Left kidney (tissue), 2 donors: ENCODE measurements around the gene FSD1. TPM values are rescaled to one million over a fixed set of nuclear protein-coding genes. Genes with fewer than 3 reads are reported as not detected.
"Not testable (repeated sequence)": the region's sequence is repeated elsewhere in the genome, so short reads cannot be mapped to it uniquely, and the experiment has no call there.

Source experiments
- DNase-seq: peaks from one replicate; pipeline ENCODE4 v3.0.0-alpha.2; 2013
- polyA plus RNA-seq: library from polyadenylated mRNA; unstranded; fragments of 120-200 nt; gene quantifications from one replicate; pipeline ENCODE4 v1.2.1, GENCODE V29; 2013; ENCODE audit not compliant: insufficient read length

The FSD1 gene
- polyA plus RNA-seq, 1 donor, result 7.2 TPM

DNA sequence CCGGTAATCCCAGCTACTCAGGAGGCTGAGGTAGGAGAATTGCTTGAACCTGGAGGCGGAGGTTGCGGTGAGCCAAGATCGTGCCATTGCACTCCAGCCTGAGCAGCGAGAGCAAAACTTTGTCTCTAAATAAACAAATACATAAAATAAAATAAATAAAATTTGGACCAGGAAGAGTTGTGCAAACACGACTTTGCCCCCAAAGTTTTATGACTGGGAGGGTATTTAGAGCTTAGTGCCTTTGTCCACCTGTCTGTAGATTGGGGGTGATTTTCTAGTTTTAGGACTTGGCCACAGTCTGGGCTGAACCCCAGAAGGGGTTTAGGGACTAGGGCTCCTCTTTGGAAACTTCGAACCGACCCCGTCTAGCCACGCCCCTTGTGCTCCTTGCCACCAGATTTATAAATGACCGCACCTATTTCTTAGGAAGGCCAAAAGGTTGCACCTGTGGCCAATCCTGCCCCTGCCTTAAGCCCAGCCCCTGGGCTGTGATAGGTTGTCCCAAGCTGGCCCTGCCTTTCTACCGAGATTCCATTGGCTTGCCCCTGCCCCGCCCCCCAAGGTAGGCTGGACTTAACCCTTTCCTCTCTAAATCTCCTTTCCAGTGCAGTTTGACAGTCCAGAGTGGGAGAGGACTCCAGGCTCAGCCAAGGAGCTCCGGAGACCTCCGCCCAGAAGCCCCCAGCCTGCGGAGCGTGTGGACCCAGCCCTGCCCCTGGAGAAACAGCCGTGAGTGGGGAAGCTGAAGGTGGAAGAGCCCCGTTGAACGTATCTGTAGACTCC lies 20.0 kb upstream of the FSD1 start:
- DNase-seq, result no peak

DNA sequence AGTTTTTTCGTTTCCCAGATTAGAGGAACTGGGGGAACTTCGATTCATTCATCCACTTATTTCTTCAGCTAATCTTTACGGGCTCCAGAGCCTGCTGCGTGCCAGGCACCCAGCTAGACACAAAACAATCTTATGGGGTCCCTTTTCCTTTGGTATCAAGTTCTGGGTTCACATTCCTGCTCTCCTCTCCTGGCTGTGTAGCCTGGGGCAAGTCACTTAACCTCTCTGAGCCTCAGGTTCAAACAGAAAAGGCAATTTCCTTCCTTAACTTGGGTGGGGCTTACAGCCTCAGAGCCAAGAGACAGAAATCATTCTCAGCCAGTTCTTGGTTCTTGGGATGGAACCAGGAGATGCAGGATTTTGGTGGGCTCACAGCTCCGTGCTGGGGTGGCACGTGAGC lies 19.4 kb upstream of the FSD1 start:
- DNase-seq, result no peak

DNA sequence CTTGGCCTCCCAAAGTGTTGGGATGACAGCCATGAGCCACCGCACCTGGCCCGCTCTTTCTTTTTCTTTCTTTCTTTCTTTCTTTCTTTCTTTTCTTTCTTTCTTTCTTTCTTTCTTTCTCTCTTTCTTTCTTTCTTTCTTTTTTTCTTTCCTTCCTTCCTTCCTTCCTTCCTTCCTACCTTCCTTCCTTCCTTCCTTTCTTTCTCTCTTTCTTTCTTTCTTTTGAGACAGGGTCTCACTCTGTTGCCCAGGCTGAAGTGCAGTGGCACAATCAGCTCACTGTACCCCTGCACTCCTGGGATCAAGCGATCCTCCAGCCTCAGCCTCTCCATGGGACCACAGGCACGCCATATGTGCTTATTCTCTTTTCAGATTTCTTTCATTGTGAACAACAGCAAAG lies 18.3 kb upstream of the FSD1 start:
- not testable (repeated sequence) for DNase-seq

DNA sequence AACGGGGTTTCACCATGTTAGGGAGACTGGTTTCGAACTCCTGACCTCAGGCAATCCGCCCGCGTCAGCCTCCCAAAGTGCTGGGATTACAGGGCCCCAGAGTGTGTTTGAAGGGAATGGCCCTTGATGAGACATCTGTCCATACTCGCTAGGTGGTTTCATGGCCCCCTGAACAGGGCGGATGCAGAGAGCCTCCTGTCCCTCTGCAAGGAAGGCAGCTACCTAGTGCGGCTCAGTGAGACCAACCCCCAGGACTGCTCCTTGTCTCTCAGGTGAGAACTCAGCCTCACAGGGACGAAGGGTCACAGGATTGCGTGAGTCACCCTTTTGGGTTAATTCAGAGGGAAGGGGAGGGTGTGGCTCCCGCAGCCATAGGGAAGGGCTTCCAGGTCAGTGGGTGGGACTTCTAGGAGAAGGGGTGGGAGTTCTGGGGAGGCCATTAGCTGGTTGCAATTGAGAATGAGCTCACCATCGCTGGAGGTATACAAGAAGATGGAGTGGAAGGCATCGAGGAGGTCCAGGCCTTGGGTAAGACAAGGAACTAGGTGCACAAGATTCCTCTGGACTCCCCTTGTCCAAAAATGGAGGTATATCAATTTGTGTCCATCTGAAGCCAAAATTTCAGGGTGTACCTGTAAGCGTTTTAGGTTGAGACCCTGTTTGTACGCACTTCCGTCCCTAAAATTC lies 16.2 kb upstream of the FSD1 start:
- no peak for DNase-seq

DNA sequence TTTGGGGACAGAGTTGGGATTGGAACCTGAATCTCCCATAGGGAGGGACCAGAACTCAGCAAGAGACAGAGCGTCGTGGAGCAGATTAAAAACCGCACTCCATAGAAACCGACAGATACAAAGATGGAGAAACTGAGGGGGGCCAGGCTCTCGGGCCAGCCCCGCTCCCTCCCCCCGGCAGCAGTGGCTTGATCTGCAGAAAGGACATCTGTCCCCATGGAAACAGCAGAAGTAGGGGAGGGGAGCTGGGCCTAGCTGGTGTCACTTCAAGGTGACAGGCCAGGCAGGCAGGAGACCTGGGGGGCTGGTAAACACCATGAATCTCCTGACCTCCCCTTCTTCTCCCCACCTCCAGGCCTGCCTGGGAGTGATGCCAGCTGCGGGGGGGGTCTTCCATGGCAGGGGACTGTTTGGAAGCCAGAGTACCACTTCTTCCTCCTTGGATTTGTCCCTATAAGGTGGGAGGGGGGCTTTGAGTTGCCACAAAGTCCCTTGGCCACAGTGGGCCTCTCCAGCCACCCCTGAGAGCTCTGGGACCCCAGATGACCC lies 13.1 kb upstream of the FSD1 start:
- DNase-seq, result no peak

DNA sequence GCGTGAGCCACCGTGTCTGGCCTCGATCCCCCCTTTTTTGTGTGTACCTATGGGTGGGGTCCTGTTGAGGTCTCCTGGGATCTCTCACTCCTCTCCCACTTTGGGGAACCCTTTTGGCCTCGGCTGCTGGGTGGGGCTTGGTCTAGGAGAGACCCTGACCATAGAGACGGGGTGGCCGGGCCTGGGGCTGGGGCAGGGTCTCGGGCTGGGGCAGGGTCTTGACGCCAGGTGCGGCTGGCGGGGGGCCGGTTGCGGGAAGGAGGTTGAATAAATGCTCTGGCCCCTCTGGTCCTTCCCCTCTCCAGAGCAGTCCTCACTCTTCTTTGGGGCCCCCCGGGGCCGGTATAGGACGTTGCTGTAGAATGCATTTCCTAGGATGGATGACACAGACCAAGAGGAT lies 11.9 kb upstream of the FSD1 start:
- DNase-seq, result no peak

DNA sequence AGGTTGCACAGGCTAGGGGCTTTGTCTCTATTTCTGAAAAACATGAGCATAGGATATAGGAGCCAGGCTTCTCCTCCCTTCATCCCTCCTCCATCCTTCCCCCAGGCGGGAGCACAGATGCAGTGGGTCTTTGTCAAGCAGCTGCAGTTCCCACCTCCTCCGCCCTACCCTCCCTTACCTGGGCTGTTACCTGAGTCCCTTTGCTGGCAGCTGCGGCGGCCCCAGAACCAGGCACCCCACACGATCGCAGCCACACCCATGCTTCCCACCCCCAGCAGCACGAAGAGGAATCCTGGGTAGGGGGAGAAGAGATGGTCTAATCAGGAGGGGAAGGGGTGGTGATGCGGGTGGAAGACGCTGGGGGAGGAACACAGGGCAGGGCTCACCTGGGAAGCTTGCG lies 10.0 kb upstream of the FSD1 start:
- no peak for DNase-seq

DNA sequence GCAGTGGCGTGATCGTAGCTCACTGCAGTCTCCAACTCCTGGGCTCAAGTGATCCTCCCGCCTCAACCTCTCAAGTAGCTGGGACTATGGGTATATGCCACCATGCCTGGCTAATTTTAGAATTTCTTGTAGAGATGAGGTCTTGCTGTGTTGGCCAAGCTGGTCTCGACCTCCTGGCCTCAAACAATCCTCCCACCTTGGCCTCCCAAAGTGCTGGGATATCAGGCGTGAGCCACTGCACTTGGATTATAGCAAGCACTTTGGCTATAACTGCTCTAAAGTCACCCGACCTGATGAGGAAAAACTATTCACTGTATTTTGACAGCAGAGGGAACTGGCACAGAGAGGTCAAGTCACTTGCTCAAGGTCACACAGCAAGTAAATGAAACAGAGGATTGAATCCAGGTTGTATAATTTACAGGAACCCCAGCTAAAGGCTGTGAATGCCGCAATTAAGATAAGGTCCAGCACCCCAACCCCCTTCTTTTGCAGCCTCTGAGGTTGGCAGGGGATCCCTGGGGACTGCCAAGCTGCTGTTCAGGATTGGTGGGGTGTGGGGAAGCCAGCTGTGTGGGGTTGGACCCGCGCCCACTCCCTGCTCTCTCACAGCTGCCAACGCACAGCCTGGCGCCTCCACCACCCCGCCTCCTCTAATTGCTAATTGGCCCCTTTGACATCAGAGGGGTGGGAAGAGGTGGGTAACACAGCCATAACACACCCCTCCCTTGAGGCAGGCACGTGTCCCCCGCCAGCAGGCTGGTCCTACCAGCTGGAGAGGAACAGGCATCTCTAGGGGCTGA lies 8.2 kb upstream of the FSD1 start:
- DNase-seq, result no peak

DNA sequence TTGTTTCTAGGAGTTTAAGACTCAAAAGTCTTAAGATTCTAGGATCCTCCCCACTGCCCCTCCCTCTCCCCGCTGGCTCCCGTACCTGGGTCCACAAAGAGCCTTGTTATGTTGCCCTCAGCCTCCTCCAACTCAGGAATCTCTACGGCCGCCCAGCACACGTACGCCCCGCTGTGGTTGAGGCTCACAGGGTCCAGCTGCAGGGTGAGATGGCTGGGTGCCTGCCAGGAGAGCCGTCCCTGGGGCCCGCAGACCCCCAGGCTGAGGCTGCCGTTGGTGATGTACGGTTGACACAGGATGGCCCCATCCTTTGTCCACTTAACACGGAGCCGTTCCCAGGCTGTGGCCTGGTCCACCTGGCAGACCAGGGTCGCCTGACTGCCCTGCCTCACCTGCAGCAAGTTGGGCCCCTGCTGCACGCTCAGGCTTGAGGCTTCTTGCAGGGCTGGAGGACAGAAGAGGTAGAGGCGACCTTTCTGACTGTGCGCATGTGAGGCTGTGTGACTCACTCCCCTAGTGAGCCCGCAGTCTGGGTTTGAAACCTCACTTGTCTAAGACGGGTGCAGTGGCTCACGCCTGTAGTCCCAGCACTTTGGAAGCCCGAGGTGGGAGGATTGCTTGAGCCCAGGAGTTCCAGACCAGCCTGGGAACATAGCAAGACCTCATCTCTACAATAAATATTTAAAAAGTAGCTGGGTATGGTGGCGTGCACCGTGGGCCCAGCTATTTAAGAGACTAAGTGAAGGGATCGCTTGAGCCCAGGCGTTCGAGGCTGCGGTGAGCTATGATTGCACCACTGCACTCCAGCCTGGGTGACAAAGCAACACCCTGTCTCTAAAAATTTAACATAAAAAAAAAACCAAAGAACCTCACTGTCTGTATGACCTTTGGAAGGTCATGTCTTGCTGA lies 6.2 kb upstream of the FSD1 start:
- DNase-seq, result no peak

DNA sequence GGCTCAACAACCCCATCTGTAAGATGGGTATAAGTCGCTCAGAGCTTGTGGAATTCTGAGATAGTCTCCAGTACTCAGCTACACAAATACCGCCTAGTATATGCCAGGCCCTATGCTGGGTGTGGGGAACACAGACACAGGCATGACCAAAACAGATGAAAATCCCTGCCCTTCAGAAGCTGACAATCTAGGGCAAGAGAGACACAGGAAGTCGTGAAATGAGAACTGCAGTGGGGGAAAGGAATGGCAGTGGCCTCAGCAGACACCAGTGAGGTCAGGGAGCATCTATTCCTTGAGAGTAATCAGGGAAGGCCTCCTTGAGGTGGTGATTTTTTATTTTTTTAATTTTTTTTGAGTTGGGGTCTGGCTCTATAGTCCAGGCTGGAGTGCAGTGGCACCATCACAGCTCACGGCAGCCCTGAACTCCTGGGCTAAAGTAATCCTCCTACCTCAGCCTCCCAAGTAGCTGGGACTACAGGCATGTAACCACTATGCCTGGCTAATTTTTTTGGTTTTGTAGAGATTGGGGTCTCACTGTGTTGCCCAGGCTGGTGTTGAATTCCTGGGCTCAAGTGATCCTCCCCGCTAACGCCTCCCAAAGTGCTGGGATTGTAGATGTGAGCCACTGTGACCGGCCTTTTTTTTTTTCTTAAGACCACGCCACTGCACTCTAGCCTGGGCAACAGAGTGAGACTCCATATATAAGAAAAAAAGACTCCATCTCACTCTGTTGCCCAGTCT lies 5.4 kb upstream of the FSD1 start:
- no peak for DNase-seq

DNA sequence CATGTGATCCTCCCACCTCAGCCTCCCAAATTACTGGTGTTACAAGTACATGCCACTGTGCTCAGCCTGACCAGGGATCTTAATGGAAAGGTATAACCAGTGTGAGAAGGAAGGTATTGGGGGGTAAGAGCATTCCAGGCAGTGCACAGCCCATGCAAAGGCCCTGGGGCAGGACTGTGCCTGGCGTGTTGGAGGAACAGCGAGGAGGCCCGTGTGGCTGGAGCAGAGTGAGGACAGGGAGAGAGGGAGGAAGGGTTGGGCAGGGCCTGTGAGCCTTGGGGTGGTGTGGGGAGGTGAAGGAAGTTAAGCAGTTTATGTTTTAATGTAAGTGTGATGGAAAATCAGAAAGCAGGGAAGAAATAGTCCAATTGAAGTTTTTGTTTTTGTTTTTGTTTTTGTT lies 3.8 kb upstream of the FSD1 start:
- DNase-seq, result no peak

DNA sequence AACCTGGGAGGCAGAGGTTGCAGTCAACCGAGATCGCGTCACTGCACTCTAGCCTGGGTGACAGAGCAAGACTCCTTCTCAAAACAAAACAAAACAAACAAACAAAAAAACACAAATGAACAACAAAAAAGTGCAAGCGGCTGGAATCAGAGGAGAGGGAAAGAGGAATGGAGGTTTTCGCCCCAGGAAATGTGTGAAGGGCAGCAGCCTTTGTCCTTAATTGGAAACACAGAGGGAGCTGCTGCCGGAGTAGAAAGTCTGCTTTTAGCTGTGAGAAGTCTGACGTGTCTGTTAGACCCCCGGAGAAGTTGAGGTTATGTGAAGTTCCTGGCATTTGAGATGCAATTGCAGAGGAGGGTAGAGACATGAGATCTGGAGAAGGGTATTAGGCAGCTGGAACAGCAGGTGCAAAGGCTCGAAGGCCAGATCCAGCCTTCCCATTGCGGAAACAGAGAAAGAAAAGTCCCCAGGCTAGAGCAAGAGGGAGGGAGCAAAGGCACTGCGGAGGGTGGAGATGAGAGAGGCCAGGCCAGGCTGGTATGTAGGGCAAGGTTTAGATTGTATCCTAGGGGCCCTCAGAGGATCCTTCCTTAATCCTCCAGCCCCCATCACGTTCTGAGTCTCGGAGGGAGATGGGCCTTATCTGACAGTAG lies 2.7 kb upstream of the FSD1 start:
- no peak for DNase-seq

DNA sequence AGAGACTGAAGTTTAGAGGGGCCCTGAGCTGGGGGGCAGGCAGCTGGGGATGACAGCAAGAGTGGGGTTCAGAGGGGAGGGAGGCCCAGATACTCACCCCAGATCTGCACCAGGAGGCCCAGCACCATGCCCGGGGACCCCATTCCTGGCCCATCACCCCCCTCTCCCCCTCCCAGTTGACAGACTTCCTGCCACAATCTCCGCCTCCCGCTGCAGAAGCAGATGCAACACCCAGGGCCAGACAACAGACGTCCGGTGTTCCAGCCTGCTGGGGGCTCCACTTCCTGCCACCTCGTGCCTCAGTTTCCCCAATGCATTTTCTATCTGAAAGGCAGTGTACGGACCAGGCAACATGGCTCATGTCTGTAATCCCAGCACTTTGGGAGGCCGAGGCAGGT lies 2.2 kb upstream of the FSD1 start, which contains the start of gene TMIGD2:
Gene TMIGD2, minus strand, starts transcription at position 147 of the 398 bp plus-strand sequence. Its CDS starts 4 bp downstream, at position 143.
- no peak for DNase-seq

DNA sequence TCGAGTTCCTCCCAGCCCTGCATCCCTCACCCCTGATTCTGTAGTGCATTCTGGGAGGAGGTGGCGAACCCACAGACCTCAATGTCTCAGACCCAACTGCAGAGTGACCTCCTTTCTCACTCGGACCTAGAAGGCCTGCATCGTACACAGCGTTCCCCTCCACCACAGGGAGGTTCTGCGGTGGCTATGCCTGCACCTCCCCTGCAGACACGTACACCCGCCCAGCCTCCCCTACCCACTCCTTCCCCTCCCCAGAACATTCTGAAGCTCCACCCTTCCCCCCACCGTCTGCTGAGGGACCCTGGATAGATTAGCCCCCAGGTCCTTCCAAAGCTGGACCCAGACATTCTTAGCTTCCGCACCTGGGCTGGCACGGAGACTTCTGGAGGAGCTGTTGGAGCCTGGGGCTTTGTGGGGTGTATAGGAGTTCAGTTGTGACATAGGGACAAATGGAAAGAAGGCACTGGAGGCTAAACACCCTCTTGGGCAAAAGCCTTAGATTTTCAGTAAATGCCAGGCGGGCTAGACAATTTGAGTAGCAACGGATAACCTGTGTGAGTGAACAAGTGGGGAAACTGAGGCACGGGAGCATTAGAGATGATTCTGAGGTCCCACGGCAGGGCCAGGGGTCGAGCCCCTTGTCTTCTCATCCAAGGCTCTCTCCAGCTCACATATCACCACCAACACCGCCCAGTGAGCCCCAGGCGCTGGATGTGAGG lies 420 bp upstream of the FSD1 start:
- DNase-seq, result no peak

DNA sequence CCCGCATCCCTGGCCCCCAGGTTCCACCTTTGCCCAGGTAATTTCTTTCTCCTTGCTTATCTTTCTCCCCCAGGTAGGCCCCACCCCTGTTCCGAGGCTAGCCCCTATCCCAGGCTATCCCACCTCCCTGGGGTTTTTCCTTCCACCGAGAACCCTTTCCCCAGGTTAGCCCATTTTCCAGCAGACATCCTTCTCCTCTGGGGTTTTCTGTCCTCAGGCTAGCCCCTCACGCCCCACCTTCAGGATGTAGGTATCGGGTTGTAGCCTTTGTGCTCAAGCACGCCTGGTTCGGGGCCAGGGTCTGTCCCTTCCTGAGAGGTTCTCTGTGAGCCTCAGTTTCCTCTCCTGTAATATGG lies 837 bp downstream of the FSD1 start:
- no peak for DNase-seq

DNA sequence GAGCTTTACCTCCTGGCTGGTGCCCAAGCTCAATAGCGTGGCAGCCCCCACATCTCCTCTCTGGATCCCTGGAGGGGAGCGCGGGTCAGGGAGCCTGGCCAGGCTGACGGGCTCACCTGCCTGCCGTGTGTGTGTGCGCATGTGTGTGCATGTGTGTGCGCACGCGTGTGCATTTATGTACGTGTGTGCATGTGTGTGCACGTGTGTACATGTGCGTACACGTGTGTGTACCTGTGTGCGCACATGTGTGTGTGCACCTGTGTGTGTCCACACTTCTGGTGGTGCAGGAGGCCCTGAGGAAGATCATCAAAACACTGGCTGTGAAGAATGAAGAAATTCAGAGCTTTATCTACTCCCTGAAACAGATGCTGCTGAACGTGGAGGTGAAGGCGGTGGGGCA lies 1.3 kb downstream of the FSD1 start:
- DNase-seq, result no peak

DNA sequence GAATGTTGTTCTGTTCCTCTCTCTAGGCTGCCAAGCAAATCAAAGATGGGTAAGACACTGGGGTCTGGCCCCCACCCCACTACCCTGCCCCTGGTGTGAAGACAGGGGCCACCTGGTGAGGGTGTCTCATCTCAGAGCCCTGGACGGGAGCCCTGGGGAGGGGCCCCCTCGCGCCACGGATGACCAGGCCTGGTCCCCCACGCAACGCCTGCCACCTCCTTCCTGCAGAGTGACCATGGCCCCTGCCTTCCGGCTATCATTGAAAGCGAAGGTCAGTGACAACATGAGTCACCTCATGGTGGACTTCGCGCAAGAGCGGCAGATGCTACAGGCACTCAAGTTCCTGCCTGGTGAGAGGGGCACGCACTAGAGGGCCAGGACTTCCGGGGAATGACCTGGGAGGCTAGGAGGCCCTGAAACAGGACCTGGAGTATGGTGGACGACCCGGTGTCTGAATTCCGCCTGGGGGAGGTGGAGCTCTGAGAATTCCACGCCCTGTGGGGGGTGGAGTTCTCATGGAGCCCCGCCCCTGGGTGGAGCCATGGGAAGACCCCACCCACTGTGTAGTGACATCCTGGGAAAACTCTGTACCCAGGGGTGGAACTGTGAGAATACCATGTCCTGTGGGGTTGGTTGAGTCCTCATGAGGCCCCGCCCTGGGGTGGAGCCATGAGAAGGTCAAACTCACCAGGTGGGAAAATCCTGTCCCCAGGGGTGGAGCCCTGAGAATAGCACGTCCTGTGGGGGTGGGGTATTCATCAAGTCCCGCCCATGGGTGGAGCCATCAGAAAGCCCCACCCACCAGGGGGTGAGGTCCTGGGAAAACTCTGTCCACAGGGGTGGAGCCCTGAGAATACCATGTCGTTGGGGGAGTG lies 6.1 kb downstream of the FSD1 start:
- DNase-seq, result no peak

DNA sequence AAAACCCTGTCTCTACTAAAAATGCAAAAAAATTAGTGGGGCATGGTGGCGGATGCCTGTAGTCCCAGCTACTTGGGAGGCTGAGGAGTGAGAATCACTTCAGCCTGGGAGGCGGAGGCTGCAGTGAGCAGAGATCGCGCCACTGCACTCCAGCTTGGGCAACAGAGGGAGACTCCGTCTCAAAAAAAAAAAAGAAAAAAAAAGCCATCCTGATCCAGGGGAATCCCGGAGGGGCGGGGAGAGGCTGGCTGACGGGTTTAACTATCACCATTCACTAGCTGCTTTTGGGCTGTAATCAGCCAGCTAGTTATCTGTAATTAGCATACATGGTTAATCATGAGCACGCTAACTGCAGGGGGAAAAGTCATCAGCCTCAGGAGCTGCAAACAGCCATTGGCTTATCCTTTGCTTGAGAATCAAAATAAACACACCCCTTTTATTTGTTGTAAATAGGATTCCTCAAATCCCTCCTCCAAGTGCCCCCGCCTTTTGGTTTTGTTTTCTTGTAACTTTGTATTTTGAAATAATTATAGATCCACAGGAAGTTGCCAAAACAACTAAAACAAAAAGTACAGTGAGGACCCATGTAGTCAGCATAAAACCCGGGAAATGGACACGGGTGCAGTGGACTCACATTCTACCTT lies 9.6 kb downstream of the FSD1 start:
- DNase-seq, result no peak
